D341Med (cell line): Measurements from ENCODE around the gene PEX7.
"Not testable (repeated sequence)": the region's sequence is repeated elsewhere in the genome, so short reads cannot be mapped to it uniquely, and the experiment has no call there.

Source experiments
- DNase-seq: peaks from one replicate; pipeline ENCODE4 v3.0.0; 2012; ENCODE audit warnings: low spot score

Gene PEX7

DNA sequence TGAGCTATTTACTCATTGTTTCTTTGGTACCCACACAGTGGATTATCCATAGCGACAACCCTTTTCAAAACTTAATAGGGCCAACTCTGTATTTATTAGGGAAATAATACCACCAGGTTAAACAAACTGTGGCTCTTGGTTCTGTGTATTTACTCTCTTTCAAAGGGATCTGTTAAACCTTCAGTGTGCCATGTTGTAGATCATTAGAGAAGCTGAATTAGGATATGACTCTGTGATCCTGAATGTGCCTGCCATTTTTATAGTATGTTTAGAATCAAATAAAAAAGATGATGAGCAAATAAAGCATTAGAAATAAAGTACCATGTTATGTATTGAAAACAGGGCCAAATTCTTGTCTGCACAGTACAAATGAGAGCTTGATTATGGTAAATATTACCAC lies 74.7 kb downstream of the PEX7 start:
- DNase-seq, result no peak

DNA sequence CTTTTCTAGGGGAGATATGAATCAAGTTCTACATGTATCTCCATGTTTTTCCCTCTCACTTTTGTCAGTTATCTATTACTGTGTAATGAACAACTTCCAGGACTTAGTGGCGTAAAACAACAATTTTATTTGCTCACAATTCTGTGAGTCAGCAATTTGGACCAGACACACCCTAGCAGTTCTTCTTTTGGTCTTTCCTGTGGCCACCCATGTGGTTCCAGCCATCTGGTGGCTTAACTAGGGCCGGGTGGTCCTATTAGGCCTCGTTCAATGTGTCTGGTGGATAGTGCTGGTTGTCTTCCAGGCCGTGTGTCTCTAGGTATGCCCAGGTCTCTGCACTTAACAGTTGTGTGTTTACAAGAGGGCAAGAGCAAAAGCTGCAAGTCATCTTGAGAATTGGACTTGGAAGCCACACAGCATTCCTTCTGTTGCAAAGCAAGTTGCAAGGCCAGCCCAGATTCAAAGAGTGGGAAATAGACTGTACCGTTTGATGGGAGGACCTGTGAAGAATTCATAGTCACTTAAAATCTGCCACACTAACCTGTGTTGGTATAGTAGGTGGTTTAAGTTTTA lies 78.9 kb downstream of the PEX7 start:
- no peak for DNase-seq

DNA sequence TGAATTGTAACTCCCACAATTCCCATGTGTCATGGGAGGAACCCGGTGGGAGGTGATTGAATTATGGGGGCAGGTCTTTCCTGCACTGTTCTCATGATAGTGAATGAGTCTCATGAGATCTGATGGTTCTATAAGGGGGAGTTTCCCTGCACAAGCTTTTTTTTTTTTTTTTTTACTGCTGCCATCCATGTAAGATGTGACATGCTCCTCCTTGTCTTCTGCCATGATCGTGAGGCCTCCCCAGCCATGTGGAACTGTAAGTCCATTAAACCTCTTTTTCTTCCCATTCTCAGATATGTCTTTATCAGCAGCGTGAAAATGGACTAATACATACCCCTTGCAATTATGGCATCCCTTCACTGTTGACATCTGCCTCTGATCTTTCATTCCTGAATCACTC lies 82.1 kb downstream of the PEX7 start:
- not testable (repeated sequence) for DNase-seq

DNA sequence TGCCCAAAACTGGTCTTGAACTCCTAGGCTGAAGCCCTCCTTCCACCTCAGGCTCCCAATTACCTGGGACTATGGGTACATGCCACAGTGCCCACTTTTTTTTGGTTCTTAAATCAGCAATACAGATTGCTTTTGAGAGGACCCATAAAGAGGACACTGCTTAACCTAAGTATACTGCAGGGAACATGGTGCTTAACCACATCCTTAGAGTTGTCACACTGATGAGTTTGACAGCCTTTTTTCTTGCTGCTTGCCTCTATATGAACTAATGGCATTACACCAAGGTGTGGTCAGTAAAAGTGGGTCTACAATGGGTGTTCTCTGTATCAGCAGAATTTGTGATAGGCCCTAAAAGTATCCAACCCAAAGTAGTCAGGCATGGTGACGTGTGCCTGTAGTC lies 92.6 kb downstream of the PEX7 start:
- DNase-seq, result no peak

- no peak for DNase-seq
These were observed 96.3 kb downstream of the PEX7 start for GRCh38 chr6:136918706-136919105.

DNA sequence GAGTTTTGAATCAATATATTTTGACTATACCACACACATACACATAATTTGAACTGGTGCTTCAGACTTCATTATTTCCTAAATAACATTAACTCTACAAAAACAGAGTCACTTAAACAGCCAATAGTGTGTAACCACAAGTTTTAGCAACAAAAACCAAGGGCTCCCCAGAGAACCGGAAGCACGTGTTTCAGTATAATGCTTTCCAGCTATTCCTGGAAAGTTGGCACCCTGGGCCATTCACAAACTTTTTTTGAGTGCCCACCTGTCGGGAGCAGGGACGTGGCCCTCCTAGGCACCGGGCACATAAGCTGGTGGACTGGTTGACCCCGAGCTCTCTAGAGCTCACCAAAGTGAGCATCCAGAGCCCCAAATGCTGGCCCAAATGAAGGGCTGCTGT lies 97.8 kb downstream of the PEX7 start:
- no peak for DNase-seq

DNA sequence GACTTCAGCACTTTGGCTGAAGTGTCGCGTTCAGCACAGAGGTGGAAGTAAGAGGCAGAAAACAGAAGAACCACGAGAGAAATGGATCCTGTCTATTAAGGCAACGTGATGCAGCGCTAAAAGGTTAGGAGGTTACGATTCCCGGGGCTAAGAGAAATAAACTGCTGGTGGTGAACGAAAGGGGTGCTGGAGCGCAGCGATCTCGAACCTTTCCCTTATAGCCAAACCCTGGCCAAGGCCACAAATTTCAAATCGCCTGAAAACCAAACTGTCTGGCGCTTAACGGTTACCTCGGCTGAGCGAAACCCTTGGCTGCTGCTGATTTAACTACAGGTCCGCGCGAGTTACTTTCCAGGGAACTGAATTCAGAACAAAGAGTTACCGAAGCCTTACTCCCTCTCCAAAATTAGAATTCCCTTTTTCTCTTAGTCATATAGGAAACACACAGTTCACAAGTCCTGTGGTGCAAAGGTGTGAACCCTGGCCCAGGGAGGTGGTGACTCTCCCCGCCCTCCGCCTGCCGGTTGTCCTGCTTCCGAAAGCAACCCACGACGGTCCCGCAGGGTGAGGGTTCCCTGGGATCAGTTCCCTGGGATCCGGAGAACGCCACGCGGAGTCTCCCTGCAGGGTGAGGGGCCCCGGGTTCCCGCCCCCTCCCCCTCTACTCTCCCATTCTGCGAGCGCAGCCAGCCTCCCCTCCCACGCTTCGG lies 98.4 kb downstream of the PEX7 start:
- peak; percentile 24 for DNase-seq

GRCh38 chr6:136921381-136921935 lies 99.1 kb downstream of the PEX7 start:
- DNase-seq, result peak; percentile 68

- peak; percentile 79 for DNase-seq
These were observed 99.7 kb downstream of the PEX7 start, which contains the start of gene SLC35D3 for GRCh38 chr6:136921936-136922684. TSS of gene SLC35D3 (plus strand) at chr6:136922301. CDS start at chr6:136922429, 128 bp downstream.

- DNase-seq, result no peak
These were observed 100.3 kb downstream of the PEX7 start for GRCh38 chr6:136922685-136923006.

GRCh38 chr6:136923116-136923953 lies 100.9 kb downstream of the PEX7 start:
- DNase-seq, result peak; percentile 33

DNA sequence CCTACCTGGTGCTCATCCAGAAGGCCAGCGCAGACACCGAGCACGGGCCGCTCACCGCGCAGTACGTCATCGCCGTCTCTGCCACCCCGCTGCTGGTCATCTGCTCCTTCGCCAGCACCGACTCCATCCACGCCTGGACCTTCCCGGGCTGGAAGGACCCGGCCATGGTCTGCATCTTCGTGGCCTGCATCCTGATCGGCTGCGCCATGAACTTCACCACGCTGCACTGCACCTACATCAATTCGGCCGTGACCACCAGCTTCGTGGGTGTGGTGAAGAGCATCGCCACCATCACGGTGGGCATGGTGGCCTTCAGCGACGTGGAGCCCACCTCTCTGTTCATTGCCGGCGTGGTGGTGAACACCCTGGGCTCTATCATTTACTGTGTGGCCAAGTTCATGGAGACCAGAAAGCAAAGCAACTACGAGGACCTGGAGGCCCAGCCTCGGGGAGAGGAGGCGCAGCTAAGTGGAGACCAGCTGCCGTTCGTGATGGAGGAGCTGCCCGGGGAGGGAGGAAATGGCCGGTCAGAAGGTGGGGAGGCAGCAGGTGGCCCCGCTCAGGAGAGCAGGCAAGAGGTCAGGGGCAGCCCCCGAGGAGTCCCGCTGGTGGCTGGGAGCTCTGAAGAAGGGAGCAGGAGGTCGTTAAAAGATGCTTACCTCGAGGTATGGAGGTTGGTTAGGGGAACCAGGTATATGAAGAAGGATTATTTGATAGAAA lies 101.7 kb downstream of the PEX7 start:
- DNase-seq, result no peak

GRCh38 chr6:136926383-136926782 lies 104.0 kb downstream of the PEX7 start:
- no peak for DNase-seq

GRCh38 chr6:136927292-136927691 lies 104.9 kb downstream of the PEX7 start:
- peak; percentile 37 for DNase-seq

GRCh38 chr6:136930528-136930927 lies 108.1 kb downstream of the PEX7 start:
- DNase-seq, result no peak

GRCh38 chr6:136932599-136932998 lies 110.2 kb downstream of the PEX7 start:
- no peak for DNase-seq

GRCh38 chr6:136945072-136945471 lies 122.7 kb downstream of the PEX7 start:
- DNase-seq, result no peak

DNA sequence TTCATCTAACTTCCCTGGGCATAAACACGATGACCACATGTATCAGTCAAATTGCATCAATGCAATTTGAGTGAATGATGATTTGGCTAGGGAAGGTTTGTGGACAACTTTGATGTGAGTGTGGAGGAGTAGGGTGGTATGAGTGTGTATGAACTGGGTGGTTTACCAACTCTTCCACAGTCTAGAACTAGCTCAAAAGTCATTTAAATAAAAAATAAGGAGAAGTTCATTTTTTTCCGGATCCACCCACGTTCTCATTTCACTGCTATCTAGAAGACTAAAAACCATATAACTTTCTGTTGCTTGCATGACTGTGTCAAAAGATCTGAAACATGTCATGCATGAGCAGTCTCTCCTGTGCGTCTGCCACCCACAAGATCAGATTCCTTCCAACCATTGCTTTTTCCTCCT lies 123.3 kb downstream of the PEX7 start:
- no peak for DNase-seq

DNA sequence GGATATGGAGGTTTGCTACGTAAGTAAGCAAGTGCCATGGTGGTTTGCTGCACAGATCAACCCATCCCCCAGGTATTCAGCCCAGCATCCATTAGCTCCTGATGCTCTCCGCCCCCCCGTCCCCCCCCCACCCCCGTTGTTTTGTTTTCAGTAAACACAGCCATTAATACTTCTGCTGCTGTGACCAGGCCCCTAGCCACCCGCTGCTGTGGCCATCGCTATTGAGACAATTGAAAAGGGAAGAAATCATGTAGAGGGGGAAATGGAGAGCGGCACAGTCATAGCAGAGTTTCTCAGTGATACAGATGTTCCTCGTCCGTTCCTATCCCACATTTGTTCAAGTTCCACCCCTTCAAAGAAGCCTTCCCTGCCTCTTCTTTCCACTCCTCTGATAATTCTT lies 124.6 kb downstream of the PEX7 start:
- DNase-seq, result no peak

DNA sequence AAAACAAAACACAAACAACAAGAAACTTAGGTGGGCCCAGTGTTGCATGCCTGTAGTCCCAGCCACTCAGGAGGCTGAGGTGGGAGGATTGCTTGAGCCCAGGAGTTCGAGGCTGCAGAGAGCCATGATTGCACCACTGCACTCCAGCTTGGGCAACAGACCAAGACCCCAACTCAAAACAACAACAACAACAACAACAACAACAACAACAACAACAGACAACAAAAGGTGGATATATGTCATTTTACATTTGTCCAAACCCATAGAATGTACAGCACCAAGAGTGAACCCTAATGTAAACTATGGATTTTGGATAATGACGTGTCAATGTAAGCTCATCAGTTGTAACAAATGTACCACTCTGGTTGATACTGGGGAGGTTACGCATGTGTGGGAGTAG lies 127.6 kb downstream of the PEX7 start:
- DNase-seq, result not testable (repeated sequence)

- DNase-seq, result no peak
These were observed 128.2 kb downstream of the PEX7 start for GRCh38 chr6:136950436-136951126.
